ENCODE data around the gene ABTB1. TPM values are rescaled to one million over a fixed set of nuclear protein-coding genes. Genes with fewer than 3 reads are reported as not detected.
"Not testable (repeated sequence)": the region's sequence is repeated elsewhere in the genome, so short reads cannot be mapped to it uniquely, and the experiment has no call there.

Gene ABTB1
- total RNA-seq, 4 donors from 2014 or later = 25.3 to 50.3 (median 35.8) TPM

- Histone ChIP-seq H3K4me3 (no peak overlapping the region), H3K4me1 (peaks cover 10 to 68% (median 47%) of the 10 kb centered on the region in 3 donors), H3K27ac (peak overlapping the region in 3 of 4 donors; percentile 50 to 94 (median 90)), H3K9me3 (no peaks in the 10 kb centered on the region), H3K27me3 (no peaks in the 10 kb centered on the region), H3K36me3 (peaks cover 0 to 16% of the 10 kb centered on the region in 2 donors)
- 76 to 78% methylated on average over 10 to 11 of the region's 11 CpGs for WGBS, 2 donors (ENCODE audit: low coverage in 1 of 2)
- TF ChIP-seq POLR2A (IDR thresholded peaks at IDR 0.05) = no peak
- TF ChIP-seq CTCF (IDR thresholded peaks at IDR 0.05) = no peak
- TF ChIP-seq EP300 (IDR thresholded peaks at IDR 0.05) = no peak
- no peak for TF ChIP-seq POLR2AphosphoS5 (IDR thresholded peaks at IDR 0.05)
- no peak for ATAC-seq
These were observed 28.6 kb downstream of the ABTB1 start for GRCh38 chr3:127701280-127701911.

- Histone ChIP-seq H3K27ac (peak overlapping the region in 3 of 4 donors; percentile 50 to 94 (median 90)), H3K4me3 (no peak overlapping the region), H3K4me1 (peaks cover 10 to 68% (median 39%) of the 10 kb centered on the region in 3 donors), H3K36me3 (peaks cover 0 to 20% of the 10 kb centered on the region in 2 donors), H3K9me3 (no peaks in the 10 kb centered on the region), H3K27me3 (no peaks in the 10 kb centered on the region)
- no CpG with 5 or more reads among the region's 4 CpGs for WGBS, 2 donors (ENCODE audit: low coverage in 1 of 2)
- TF ChIP-seq POLR2A (IDR thresholded peaks at IDR 0.05) (no peak), CTCF (IDR thresholded peaks at IDR 0.05) (no peak), POLR2AphosphoS5 (IDR thresholded peaks at IDR 0.05) (no peak), EP300 (IDR thresholded peaks at IDR 0.05) (no peak)
- ATAC-seq = no peak
These were observed 29.4 kb downstream of the ABTB1 start for GRCh38 chr3:127702151-127702578.

GRCh38 chr3:127704840-127705239, 32.1 kb downstream of the ABTB1 start:
- not testable (repeated sequence) for H3K27me3 ChIP-seq, H3K4me3 ChIP-seq, H3K27ac ChIP-seq, H3K9me3 ChIP-seq, ATAC-seq
- Histone ChIP-seq H3K4me1 (peaks cover 0 to 68% (median 24%) of the 10 kb centered on the region in 3 donors), H3K36me3 (peaks cover 0 to 20% of the 10 kb centered on the region in 2 donors)
- WGBS, 2 donors (ENCODE audit: low coverage in 1 of 2) = 78 to 94% methylated on average over 3 to 4 of the region's 4 CpGs

GRCh38 chr3:127706312-127706711, 33.6 kb downstream of the ABTB1 start:
- no peak for ATAC-seq
- 80 to 83% methylated on average over 2 to 4 of the region's 7 CpGs for WGBS, 2 donors (ENCODE audit: low coverage in 1 of 2)
- TF ChIP-seq POLR2A (IDR thresholded peaks at IDR 0.05) = no peak
- TF ChIP-seq POLR2AphosphoS5 (IDR thresholded peaks at IDR 0.05) = no peak
- TF ChIP-seq CTCF (IDR thresholded peaks at IDR 0.05) = no peak
- no peak for TF ChIP-seq EP300 (IDR thresholded peaks at IDR 0.05)
- H3K4me3 ChIP-seq = no peak overlapping the region
- no peaks in the 10 kb centered on the region for H3K27me3 ChIP-seq
- H3K36me3 ChIP-seq = peaks cover 0 to 20% of the 10 kb centered on the region in 2 donors
- no peaks in the 10 kb centered on the region for H3K9me3 ChIP-seq
- peak overlapping the region in 3 of 4 donors; percentile 39 to 75 (median 73) for H3K27ac ChIP-seq
- peaks cover 0 to 69% (median 29%) of the 10 kb centered on the region in 3 donors for H3K4me1 ChIP-seq

GRCh38 chr3:127706785-127707351, 34.1 kb downstream of the ABTB1 start:
- Histone ChIP-seq H3K4me1 (peaks cover 0 to 63% (median 27%) of the 10 kb centered on the region in 3 donors), H3K4me3 (no peak overlapping the region), H3K9me3 (no peaks in the 10 kb centered on the region), H3K36me3 (peaks cover 0 to 21% of the 10 kb centered on the region in 2 donors), H3K27me3 (no peaks in the 10 kb centered on the region), H3K27ac (peak overlapping the region in 3 of 4 donors; percentile 22 to 75 (median 73))
- 79 to 100% methylated on average over 1 to 5 of the region's 16 CpGs for WGBS, 2 donors (ENCODE audit: low coverage in 1 of 2)
- TF ChIP-seq POLR2A (IDR thresholded peaks at IDR 0.05) (no peak), EP300 (IDR thresholded peaks at IDR 0.05) (no peak), POLR2AphosphoS5 (IDR thresholded peaks at IDR 0.05) (no peak), CTCF (IDR thresholded peaks at IDR 0.05) (no peak)
- no peak for ATAC-seq

Data from gastroesophageal sphincter (tissue), 4 donors.